Measurements from ENCODE around the gene PURA.

- TF ChIP-seq CTCF (IDR thresholded peaks at IDR 0.05) (no peak), EP300 (IDR thresholded peaks at IDR 0.05) (no peak), POLR2A (IDR thresholded peaks at IDR 0.05) (no peak), POLR2AphosphoS5 (IDR thresholded peaks at IDR 0.05) (no peak)
Observed at GRCh38 chr5:140174014-140174413, 60.1 kb downstream of the PURA start.

Data from upper lobe of left lung (tissue), 4 donors.